Bronchial epithelial cell (primary cell): ENCODE measurements around the gene GP2. TPM values are rescaled to one million over a fixed set of nuclear protein-coding genes. Genes with fewer than 3 reads are reported as not detected.

Experiments used
- DNase-seq: peaks from one replicate; pipeline ENCODE4 v3.0.0-alpha.2; 2010; ENCODE audit warnings: low read depth
- FAIRE-seq: peaks from 2 replicates; lab custom pipeline; 2011; peaks lifted over from hg19 to GRCh38; lab: Jason Lieb, UNC
- H3K27me3 ChIP-seq: 2 replicates; pipeline ENCODE4 v1.5.1; 2011; ENCODE audit warnings: low read length; ENCODE audit not compliant: control insufficient read depth, insufficient read depth
- H3K36me3 ChIP-seq: 2 replicates; pipeline ENCODE4 v1.5.1; 2011; ENCODE audit warnings: low read length; ENCODE audit not compliant: control insufficient read depth, insufficient read depth
- H3K4me3 ChIP-seq: 2 replicates; pipeline ENCODE4 v1.5.1; 2011; ENCODE audit warnings: mild to moderate bottlenecking, low read depth, low read length, control low read depth
- total RNA-seq: library from RNA; depleted of rRNA; stranded (reverse); fragments of >200 nt; gene quantifications from 2 replicates; pipeline ENCODE4 v1.2.1, GENCODE V29; 2014
- TF ChIP-seq, protein P1 (sequence below): IDR thresholded peaks from 2 replicates; pipeline ENCODE4 v1.5.1; 2011; ENCODE audit warnings: mild to moderate bottlenecking, moderate library complexity, low read length, control low read depth, inconsistent platforms; ENCODE audit not compliant: insufficient read depth, severe bottlenecking

Gene GP2
- total RNA-seq, 1 donor from 2014 or later, result not detected

DNA sequence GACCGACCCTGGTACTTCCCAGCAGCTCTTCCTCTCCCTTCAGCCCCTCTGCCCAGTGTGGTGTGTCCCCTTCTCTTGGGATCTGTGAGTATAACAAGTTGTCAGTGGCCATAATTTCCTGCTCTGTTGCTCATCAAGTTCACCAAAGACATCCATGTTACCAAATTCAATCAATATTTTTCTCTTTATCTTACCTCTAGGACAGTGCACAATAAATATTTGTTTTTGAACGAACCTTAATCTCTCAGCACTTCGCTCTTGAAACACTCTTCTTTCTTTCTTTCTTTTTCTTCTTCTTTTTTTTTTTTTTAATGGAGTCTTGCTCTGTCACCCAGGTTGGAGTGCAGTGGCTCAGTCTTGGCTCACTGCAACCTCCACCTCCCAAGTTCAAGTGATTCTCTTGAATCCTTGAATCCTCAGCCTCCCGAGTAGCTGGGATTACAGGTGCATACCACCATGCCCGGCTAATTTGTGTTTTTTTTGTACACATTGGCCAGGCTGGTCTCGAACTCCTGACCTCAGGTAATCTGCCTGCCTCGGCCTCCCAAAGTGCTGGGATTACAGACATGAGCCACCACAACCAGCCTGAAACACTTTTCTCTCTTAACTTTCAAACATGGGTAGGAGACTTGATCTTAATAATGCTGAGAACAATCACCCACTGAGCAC is 27.9 kb upstream of the GP2 start:
- Histone ChIP-seq H3K27me3 (no peaks in the 10 kb centered on the region), H3K36me3 (no peaks in the 10 kb centered on the region), H3K4me3 (no peak overlapping the region)
- FAIRE-seq, result no peak
- TF ChIP-seq, protein P1, sequence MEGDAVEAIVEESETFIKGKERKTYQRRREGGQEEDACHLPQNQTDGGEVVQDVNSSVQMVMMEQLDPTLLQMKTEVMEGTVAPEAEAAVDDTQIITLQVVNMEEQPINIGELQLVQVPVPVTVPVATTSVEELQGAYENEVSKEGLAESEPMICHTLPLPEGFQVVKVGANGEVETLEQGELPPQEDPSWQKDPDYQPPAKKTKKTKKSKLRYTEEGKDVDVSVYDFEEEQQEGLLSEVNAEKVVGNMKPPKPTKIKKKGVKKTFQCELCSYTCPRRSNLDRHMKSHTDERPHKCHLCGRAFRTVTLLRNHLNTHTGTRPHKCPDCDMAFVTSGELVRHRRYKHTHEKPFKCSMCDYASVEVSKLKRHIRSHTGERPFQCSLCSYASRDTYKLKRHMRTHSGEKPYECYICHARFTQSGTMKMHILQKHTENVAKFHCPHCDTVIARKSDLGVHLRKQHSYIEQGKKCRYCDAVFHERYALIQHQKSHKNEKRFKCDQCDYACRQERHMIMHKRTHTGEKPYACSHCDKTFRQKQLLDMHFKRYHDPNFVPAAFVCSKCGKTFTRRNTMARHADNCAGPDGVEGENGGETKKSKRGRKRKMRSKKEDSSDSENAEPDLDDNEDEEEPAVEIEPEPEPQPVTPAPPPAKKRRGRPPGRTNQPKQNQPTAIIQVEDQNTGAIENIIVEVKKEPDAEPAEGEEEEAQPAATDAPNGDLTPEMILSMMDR, result no peak
- no peak for DNase-seq

DNA sequence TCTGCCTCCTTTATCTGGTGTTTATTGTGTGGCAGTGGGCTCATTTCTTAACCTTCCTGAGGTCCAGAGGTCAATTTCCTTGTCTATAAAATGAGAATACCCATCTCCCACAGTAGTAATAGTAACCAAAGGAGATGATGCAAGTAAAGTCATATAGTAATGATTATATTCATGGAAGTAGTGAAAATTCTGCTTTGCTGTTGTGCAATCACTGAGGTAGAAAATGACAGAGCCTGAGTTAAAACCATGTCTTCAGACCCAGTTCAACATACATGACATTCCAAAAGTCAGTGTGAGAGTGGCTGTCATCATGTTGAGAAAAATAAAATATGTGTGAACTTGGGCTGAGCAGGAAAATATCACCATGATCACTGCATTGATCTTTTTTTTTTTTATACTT is 26.1 kb upstream of the GP2 start:
- Histone ChIP-seq H3K27me3 (no peaks in the 10 kb centered on the region), H3K4me3 (no peak overlapping the region), H3K36me3 (no peaks in the 10 kb centered on the region)
- DNase-seq, result no peak
- TF ChIP-seq, protein P1, result no peak
- no peak for FAIRE-seq

DNA sequence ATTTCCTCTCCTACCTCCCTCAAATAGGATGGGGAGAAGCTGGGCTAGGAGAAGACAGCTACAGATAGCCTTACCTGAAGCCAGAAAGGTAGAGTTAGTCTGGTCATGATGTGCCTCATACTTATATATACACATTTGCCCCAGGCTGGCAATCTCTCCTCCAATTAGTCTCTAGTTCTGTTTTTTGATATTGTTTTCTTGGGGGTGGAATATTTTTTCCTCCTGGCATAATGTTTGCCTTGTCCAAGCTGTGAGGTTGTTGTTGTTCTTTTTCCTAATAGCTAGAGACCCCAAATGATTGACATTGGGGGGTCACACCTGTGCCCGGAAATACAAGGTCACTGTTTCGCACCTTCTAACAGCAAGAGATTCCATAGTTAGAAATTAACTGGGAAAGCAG is 25.3 kb upstream of the GP2 start, which contains the start of gene UMOD:
TSS of gene UMOD (minus strand) at position 101 of the 400 bp plus-strand sequence. CDS start 1,978 bp downstream, outside the sequence.
- H3K36me3 ChIP-seq, result no peaks in the 10 kb centered on the region
- H3K4me3 ChIP-seq, result no peak within 1 kb of the TSS
- TF ChIP-seq, protein P1, result no peak
- no peaks in the 10 kb centered on the region for H3K27me3 ChIP-seq
- FAIRE-seq, result no peak
- DNase-seq, result no peak

DNA sequence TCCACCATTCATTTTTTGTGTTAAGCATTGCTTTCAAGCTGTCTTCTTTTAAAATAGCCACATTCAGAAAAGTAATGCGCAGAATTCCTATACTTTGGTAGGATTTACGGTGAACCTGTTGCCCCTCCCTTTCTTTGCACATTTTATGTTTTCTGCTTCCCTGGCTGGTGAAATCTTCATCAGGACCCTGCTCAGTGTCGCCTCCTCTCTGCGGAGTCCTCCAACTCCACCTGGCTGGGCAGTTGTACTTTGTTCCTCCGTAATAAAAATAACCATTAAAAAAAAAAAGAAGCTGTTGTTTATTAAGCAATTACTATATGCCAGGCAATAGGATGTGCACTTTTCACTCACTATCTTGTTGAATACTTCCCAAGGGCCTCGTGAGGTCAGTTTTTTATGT is 22.3 kb upstream of the GP2 start:
- no peak for FAIRE-seq
- TF ChIP-seq, protein P1, result no peak
- no peaks in the 10 kb centered on the region for H3K36me3 ChIP-seq
- no peak overlapping the region for H3K4me3 ChIP-seq
- no peak for DNase-seq
- H3K27me3 ChIP-seq, result no peaks in the 10 kb centered on the region

DNA sequence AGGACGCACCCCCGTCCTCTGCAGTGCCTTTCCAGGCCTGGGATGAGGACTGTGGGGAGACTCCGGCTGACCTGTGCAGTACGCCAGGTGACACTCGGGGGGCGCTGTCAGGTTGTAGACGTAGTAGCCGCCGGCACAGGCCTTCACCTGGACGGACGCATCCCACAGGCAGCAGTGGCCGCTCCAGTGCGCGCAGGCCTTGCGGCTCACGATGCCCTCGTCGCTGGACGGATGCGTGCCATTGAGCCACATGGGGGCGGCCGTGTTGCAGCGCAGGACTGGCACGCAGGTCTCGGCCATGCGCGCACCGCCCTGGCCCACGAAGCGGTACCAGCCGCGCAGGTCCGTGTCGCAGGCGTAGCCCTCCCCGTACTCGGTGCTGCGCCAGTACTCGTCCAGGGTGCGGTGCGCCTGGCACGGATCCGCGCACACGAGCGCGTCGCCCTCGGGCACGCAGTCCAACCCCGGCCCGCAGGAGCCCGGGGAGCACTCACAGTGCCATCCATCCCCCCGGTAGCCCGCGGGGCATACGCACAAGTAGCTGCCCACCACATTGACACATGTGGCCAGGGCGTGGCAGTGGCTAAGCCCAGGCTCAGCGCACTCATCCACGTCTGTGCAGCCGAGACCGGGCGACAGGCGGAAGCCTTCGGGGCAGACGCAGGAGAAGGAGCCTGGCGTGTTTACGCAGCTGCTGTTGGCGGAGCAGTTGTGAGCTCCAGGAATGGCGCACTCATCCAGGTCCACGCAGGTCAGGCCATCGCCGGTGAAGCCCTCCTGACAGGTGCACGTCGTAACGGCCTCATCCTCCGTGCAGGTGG is 21.3 kb upstream of the GP2 start:
- H3K27me3 ChIP-seq, result no peaks in the 10 kb centered on the region
- no peak for DNase-seq
- no peak overlapping the region for H3K4me3 ChIP-seq
- FAIRE-seq, result no peak
- TF ChIP-seq, protein P1, result no peak
- H3K36me3 ChIP-seq, result no peaks in the 10 kb centered on the region
